ENCODE data around the gene METTL18.

METTL18 gene

GRCh38 chr1:169785267-169785666 is 9.4 kb downstream of the METTL18 start:
- DNase-seq (ENCODE audit: low read depth in 2 of 2): no peak

DNA sequence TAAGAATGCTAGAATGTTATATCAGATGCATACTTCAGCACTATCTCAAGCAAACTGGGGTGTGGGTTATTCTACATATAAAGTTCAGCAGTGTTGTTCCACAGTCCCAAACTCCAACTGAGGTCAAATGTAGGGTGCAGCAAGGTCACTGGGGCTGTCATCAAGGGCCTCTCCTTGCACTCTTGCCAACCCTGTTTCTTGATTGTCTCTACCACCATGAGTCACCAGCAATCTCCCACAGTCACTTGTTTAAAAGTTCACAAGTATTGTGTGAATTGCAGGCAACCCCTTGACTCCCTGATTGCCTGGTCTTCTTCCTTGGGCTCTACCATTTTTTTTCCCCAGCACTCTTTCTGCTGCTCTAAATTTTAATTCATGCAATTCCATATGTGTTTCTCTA is 10.6 kb downstream of the METTL18 start:
- DNase-seq (ENCODE audit: low read depth in 2 of 2): no peak

DNA sequence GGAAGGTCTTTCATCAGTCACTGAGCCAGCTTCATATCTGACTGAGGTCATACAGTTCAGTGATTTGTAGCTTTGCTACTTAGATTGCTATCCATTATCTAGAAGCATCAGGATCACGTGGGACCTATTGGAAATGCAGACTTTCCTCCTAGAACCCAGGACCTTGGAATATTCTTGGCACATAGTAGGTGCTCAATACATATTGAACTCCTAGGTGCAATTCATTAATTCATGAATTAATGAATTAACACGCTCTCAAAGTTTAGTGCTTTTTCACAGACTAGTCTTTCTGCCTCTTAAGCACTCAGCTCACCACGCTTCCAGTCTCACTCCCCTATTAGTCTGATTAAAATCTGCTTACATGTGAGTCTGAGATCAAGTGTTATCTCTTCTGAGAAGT is 12.1 kb downstream of the METTL18 start:
- DNase-seq (ENCODE audit: low read depth in 2 of 2): no peak

- DNase-seq (ENCODE audit: low read depth in 2 of 2): no peak
Measured at GRCh38 chr1:169779970-169780369, 14.7 kb downstream of the METTL18 start.

GRCh38 chr1:169779150-169779549 is 15.6 kb downstream of the METTL18 start:
- DNase-seq (ENCODE audit: low read depth in 2 of 2): no peak

- no peak for DNase-seq (ENCODE audit: low read depth in 2 of 2)
Measured at GRCh38 chr1:169776440-169776839, 18.3 kb downstream of the METTL18 start.

DNA sequence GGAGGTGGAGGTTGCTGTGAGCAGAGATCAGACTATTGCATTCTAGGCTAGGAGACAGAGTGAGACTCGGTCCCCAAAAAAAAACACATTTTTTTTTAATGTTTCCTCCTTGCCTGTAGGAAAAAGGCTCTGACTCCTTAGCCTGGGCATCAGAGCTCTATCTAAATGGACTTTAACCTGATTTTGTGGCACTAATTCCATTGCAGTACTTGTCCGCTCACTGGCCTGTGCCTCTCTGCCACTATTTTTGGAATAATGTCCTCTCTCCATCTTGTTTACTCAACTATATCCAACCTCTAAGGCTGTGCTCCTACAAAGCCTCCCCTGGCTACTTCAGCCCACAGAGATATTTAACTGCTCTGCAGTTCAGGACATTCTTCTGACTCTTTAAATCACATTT is 26.5 kb downstream of the METTL18 start:
- no peak for DNase-seq (ENCODE audit: low read depth in 2 of 2)

GRCh38 chr1:169765580-169766331 is 29.0 kb downstream of the METTL18 start:
- no peak for DNase-seq (ENCODE audit: low read depth in 2 of 2)

- DNase-seq (ENCODE audit: low read depth in 2 of 2): no peak
Measured at GRCh38 chr1:169764919-169765318, 29.8 kb downstream of the METTL18 start.

DNA sequence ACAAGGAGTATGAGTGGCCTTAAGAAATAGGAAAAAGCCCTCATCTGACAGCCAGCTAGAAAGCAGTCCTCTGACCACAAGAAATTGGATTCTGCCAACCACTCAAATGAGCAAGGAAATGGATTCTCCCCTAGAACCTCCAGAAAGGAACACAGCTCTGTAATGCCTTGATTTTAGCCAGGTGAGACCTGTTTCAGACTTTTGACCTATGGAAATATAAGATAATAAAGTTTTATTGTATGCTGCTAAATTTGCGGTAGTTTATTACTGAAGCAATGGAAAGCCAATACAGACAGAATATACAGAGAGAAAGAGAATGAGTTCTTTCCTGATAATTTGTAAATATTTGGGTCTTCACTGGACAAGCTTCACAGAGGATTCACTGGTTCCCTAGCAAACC is 32.0 kb downstream of the METTL18 start:
- no peak for DNase-seq (ENCODE audit: low read depth in 2 of 2)

- DNase-seq (ENCODE audit: low read depth in 2 of 2): no peak
Measured at GRCh38 chr1:169759038-169759437, 35.7 kb downstream of the METTL18 start.

DNA sequence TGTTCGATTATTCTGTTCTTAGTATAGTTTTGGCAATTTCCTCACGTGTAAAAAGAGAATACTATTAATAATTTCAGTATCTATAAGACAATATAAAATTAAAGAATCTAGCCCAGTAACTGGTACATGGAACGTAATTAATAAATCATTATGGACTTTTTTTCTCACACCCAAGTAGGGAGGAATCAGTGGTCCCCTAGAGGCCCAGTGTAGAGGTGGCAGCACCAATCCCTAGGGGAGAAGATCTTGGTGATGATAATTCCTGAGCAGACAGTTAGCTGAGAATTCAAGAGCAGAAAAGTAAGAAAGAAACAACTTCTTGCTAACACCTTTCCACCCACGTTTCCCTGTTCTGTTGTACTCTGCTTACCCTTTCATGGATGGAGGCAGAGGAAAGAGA is 41.2 kb downstream of the METTL18 start:
- DNase-seq (ENCODE audit: low read depth in 2 of 2): no peak

- DNase-seq (ENCODE audit: low read depth in 2 of 2): no peak
Measured at GRCh38 chr1:169750041-169750440, 44.7 kb downstream of the METTL18 start.

DNA sequence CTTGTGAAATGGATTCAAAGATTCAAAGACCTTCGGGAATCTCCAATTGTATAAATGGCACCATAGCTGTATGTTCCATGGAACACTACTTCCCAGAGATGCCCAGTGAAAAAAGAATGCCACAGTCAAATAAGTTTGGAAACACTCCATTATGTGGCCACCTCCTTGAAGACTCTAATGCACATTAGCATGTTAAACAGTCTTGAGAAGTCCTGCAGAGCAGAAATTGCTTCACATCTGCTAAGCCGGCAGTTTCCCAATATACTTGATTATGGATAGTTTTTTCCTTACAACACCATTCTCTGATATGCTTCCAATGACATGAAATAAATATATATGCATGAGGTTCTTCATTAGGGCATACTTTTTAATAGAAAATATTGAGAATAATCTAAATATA is 48.2 kb downstream of the METTL18 start:
- DNase-seq (ENCODE audit: low read depth in 2 of 2): no peak

DNA sequence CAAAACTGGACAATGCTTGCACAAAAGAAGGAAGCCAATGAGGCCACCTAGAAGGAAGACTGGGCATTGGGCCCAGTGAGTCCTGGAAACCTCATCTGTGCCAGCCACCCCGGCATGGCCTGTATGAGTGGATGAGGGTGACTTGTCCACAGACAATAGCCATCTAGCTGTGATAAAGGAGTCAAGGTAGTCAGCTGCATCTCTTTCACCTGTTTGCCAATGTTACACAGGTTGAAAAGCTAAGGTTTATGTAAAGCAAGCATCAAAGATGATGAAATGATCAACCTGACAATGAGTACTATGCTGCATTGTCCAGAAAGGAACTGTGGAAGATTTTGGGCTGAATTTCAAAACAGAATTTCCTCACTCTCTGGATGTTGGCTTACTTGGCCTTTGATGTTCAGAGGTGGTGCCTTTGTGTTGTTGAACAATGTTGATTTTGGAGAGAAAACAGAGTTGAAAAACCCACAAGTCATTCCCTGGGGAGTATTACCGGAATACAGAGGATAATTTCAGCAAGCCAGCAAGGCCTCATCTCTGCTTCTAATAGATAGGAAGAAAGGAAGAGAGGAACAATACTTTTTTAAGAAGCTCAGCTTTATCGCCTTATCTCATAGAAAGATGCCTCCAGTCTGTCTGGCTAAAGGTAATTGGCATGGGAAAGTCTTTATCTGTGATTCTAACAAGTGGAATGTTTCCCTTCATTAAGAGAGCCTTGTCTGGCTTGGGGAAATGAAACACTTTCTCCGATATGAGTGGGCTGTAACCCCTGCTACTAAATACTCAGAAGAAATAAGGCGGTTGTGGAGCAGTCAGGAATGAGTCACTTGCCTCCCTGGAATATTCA is 49.5 kb downstream of the METTL18 start:
- no peak for DNase-seq (ENCODE audit: low read depth in 2 of 2)

All from fibroblast of skin of left quadriceps (primary cell).